Measurements from ENCODE around the gene QTRT2. TPM values are rescaled to one million over a fixed set of nuclear protein-coding genes. Genes with fewer than 3 reads are reported as not detected.

Gene QTRT2
- total RNA-seq, 2 experiments from 2014 or later, result 43.1 to 57.2 TPM

GRCh38 chr3:114115143-114115542 is 58.6 kb downstream of the QTRT2 start:
- H2AFZ ChIP-seq (ENCODE audit: low read length), result no peak overlapping the region
- H3K9me3 ChIP-seq (ENCODE audit: low read length), result no peaks in the 10 kb centered on the region
- H3K4me1 ChIP-seq (ENCODE audit: insufficient read depth, low read length, poor library complexity, severe bottlenecking), result no peaks in the 10 kb centered on the region
- no TSS peak for BruUV-seq (replicated peaks)
- TF ChIP-seq EZH2phosphoT487 (IDR thresholded peaks at IDR 0.05; ENCODE audit: borderline replicate concordance, low read depth, low read length) (no peak), CTCF (conservative IDR thresholded peaks at IDR 0.05; ENCODE audit: low read length) (no peak)
- intact Hi-C loops (cut with micrococcal nuclease; ENCODE audit: unreplicated experiment), result loop anchor here (10.0 kb wide), 1 partner anchor 60 kb away; the partner anchor contains the start of gene DRD3
- CTCF ChIA-PET (ENCODE audit: unreplicated experiment), result no interaction called here
- H3K9me2 ChIP-seq (ENCODE audit: insufficient read depth, low read length), result no peaks in the 10 kb centered on the region
- no peak overlapping the region for H3K4me3 ChIP-seq (ENCODE audit: low read depth, low read length, poor library complexity, severe bottlenecking)
- no peaks in the 10 kb centered on the region for H3K36me3 ChIP-seq (ENCODE audit: insufficient read depth, low read length)
- no peaks in the 10 kb centered on the region for H3K79me2 ChIP-seq (ENCODE audit: insufficient read depth, low read depth, low read length)
- no peak for DNase-seq (ENCODE audit: low spot score)
- no peak overlapping the region for H3K4me2 ChIP-seq (ENCODE audit: low read length)
- POLR2A ChIA-PET, result no interaction called here
- no peak overlapping the region for H3K27ac ChIP-seq (ENCODE audit: low read depth, low read length, poor library complexity, severe bottlenecking)
- no peaks in the 10 kb centered on the region for H4K20me1 ChIP-seq (ENCODE audit: insufficient read depth, low read length)

GRCh38 chr3:114119776-114120175 is 63.2 kb downstream of the QTRT2 start:
- no peak for TF ChIP-seq EZH2phosphoT487 (IDR thresholded peaks at IDR 0.05; ENCODE audit: borderline replicate concordance, low read depth, low read length)
- TF ChIP-seq CTCF (conservative IDR thresholded peaks at IDR 0.05; ENCODE audit: low read length), result no peak
- no peak for DNase-seq (ENCODE audit: low spot score)
- Histone ChIP-seq H4K20me1 (ENCODE audit: insufficient read depth, low read length) (no peaks in the 10 kb centered on the region), H3K9me2 (ENCODE audit: insufficient read depth, low read length) (no peaks in the 10 kb centered on the region), H3K79me2 (ENCODE audit: insufficient read depth, low read depth, low read length) (no peaks in the 10 kb centered on the region), H3K9me3 (ENCODE audit: low read length) (no peaks in the 10 kb centered on the region), H2AFZ (ENCODE audit: low read length) (no peak overlapping the region), H3K4me3 (ENCODE audit: low read depth, low read length, poor library complexity, severe bottlenecking) (no peak overlapping the region), H3K4me2 (ENCODE audit: low read length) (no peak overlapping the region), H3K4me1 (ENCODE audit: insufficient read depth, low read length, poor library complexity, severe bottlenecking) (no peaks in the 10 kb centered on the region), H3K36me3 (ENCODE audit: insufficient read depth, low read length) (no peaks in the 10 kb centered on the region), H3K27ac (ENCODE audit: low read depth, low read length, poor library complexity, severe bottlenecking) (no peak overlapping the region)
- ChIA-PET POLR2A (interaction anchor here (1.5 kb wide), 1 partner anchor 257 kb away, joined by 3 read pairs; no protein-coding TSS in a partner anchor), CTCF (ENCODE audit: unreplicated experiment) (no interaction called here)
- intact Hi-C loops (cut with micrococcal nuclease; ENCODE audit: unreplicated experiment), result loop anchor here (10.0 kb wide), 1 partner anchor 55 kb away; the partner anchor contains the start of gene DRD3
- no TSS peak for BruUV-seq (replicated peaks)

- Histone ChIP-seq H3K9me2 (ENCODE audit: insufficient read depth, low read length) (no peaks in the 10 kb centered on the region), H3K4me2 (ENCODE audit: low read length) (no peak overlapping the region), H4K20me1 (ENCODE audit: insufficient read depth, low read length) (no peaks in the 10 kb centered on the region), H3K4me1 (ENCODE audit: insufficient read depth, low read length, poor library complexity, severe bottlenecking) (no peaks in the 10 kb centered on the region), H3K4me3 (ENCODE audit: low read depth, low read length, poor library complexity, severe bottlenecking) (no peak overlapping the region), H3K79me2 (ENCODE audit: insufficient read depth, low read depth, low read length) (no peaks in the 10 kb centered on the region), H3K9me3 (ENCODE audit: low read length) (no peaks in the 10 kb centered on the region), H3K27ac (ENCODE audit: low read depth, low read length, poor library complexity, severe bottlenecking) (no peak overlapping the region), H2AFZ (ENCODE audit: low read length) (no peak overlapping the region), H3K36me3 (ENCODE audit: insufficient read depth, low read length) (no peaks in the 10 kb centered on the region)
- DNase-seq (ENCODE audit: low spot score), result no peak
- no TSS peak for BruUV-seq (replicated peaks)
- intact Hi-C loops (cut with micrococcal nuclease; ENCODE audit: unreplicated experiment), result no loop called here
- CTCF ChIA-PET (ENCODE audit: unreplicated experiment), result no interaction called here
- TF ChIP-seq CTCF (conservative IDR thresholded peaks at IDR 0.05; ENCODE audit: low read length), result no peak
- TF ChIP-seq EZH2phosphoT487 (IDR thresholded peaks at IDR 0.05; ENCODE audit: borderline replicate concordance, low read depth, low read length), result no peak
- POLR2A ChIA-PET, result interaction anchor here (1.5 kb wide), 1 partner anchor 256 kb away, joined by 3 read pairs; no protein-coding TSS in a partner anchor
Observed at GRCh38 chr3:114120211-114120610, 63.7 kb downstream of the QTRT2 start.

All from OCI-LY7 (cell line).